Right renal cortex interstitium (tissue), 3 donors: ENCODE results near the gene ATP5F1D. TPM values are rescaled to one million over a fixed set of nuclear protein-coding genes. Genes with fewer than 3 reads are reported as not detected.

Source experiments
- DNase-seq, 3 donors: peaks; one replicate each; pipeline ENCODE4 v3.0.0-alpha.2; 2013; ENCODE audit warnings: low read depth in 3 of 3, low spot score in 2 of 3
- polyA plus RNA-seq, 3 donors: library from polyadenylated mRNA; unstranded; fragments of 120-200 nt; gene quantifications; one replicate each; pipeline ENCODE4 v1.2.1, GENCODE V29; 2013; ENCODE audit not compliant: insufficient read length in 3 of 3

Gene ATP5F1D
- polyA plus RNA-seq, 3 donors: 65.9 to 89.4 (median 78.9) TPM

- DNase-seq: no peak
Measured at GRCh38 chr19:1278713-1279660, 37.4 kb downstream of the ATP5F1D start.

GRCh38 chr19:1279782-1280341, 38.3 kb downstream of the ATP5F1D start:
- no peak for DNase-seq

- DNase-seq: no peak
Measured at GRCh38 chr19:1280636-1281568, 39.4 kb downstream of the ATP5F1D start.

- DNase-seq: no peak
Measured at GRCh38 chr19:1281569-1282287, 40.2 kb downstream of the ATP5F1D start.

GRCh38 chr19:1282588-1283206, 41.1 kb downstream of the ATP5F1D start:
- no peak for DNase-seq

GRCh38 chr19:1283207-1283916, 41.8 kb downstream of the ATP5F1D start:
- no peak for DNase-seq

GRCh38 chr19:1283917-1284292, 42.4 kb downstream of the ATP5F1D start:
- no peak for DNase-seq

- no peak for DNase-seq
Measured at GRCh38 chr19:1284293-1284978, 42.9 kb downstream of the ATP5F1D start.

GRCh38 chr19:1284979-1285736, 43.6 kb downstream of the ATP5F1D start:
- DNase-seq: no peak

- no peak for DNase-seq
Measured at GRCh38 chr19:1285737-1286360, 44.3 kb downstream of the ATP5F1D start, which contains the start of gene EFNA2. TSS of gene EFNA2 (plus strand) at chr19:1285873. CDS start at chr19:1286169, 296 bp downstream.

GRCh38 chr19:1286487-1287353, 45.2 kb downstream of the ATP5F1D start:
- DNase-seq: no peak

GRCh38 chr19:1287354-1288225, 46.0 kb downstream of the ATP5F1D start:
- DNase-seq: no peak

GRCh38 chr19:1288226-1288612, 46.7 kb downstream of the ATP5F1D start:
- DNase-seq: no peak

- DNase-seq: no peak
Measured at GRCh38 chr19:1288833-1289685, 47.5 kb downstream of the ATP5F1D start.

- no peak for DNase-seq
Measured at GRCh38 chr19:1289686-1290025, 48.1 kb downstream of the ATP5F1D start.
